Activated CD4-positive, alpha-beta memory T cell treated with anti-CD3 and anti-CD28 coated beads for 36 hours (primary cell): ENCODE data around the gene TBX6. TPM values are rescaled to one million over a fixed set of nuclear protein-coding genes. Genes with fewer than 3 reads are reported as not detected.

Source experiments
- CTCF ChIA-PET: fragments of 350-600 bp; sonication (Branson Sonifier 250); formaldehyde crosslinking; loops from one replicate; lab custom pipeline; 2021; ENCODE audit warnings: antibody characterized with exemption, inconsistent platforms; lab: Charles Lee
- POLR2A ChIA-PET: fragments of 350-600 bp; sonication (Branson Sonifier 250); formaldehyde crosslinking; loops from one replicate; lab custom pipeline; 2021; ENCODE audit warnings: antibody characterized with exemption; lab: Charles Lee
- DNase-seq: peaks from one replicate; pipeline ENCODE4 v3.0.0-alpha.2; 2020
- H3K27ac Mint-ChIP-seq: one replicate; pipeline ENCODE4 v1.8.0; 2021; ENCODE audit warnings: mixed read lengths
- H3K27me3 Mint-ChIP-seq: one replicate; pipeline ENCODE4 v1.8.0; 2021; ENCODE audit warnings: mixed read lengths
- H3K36me3 Mint-ChIP-seq: one replicate; pipeline ENCODE4 v1.8.0; 2021; ENCODE audit warnings: mixed read lengths
- H3K4me1 Mint-ChIP-seq: one replicate; pipeline ENCODE4 v1.8.0; 2021; ENCODE audit warnings: low read depth, mixed read lengths
- H3K4me3 Mint-ChIP-seq: one replicate; pipeline ENCODE4 v1.8.0; 2021; ENCODE audit warnings: mild to moderate bottlenecking, mixed read lengths
- H3K9me3 Mint-ChIP-seq: one replicate; pipeline ENCODE4 v1.8.0; 2021; ENCODE audit warnings: mixed read lengths
- intact Hi-C: fragments of 100-400 bp; cut with micrococcal nuclease; formaldehyde crosslinking; loops from one replicate; pipeline ENCODE4 v1.15.1; 2023
- total RNA-seq, 2 experiments: library from RNA; stranded (reverse); gene quantifications; one replicate each; pipeline ENCODE4 v1.2.3, GENCODE V29; 2021

TBX6 gene
- total RNA-seq, 2 experiments from 2014 or later = 2.3 to 2.9 TPM

- intact Hi-C loops = loop anchor here (5.0 kb wide), 2 partner anchors 42 to 48 kb away; a partner anchor contains a TSS
- Mint-ChIP-seq H3K4me3 (peak overlapping the region; percentile 85), H3K9me3 (peaks cover 24% of the 10 kb centered on the region), H3K27ac (peak overlapping the region; percentile 88), H3K36me3 (peaks cover 31% of the 10 kb centered on the region), H3K4me1 (peaks cover 45% of the 10 kb centered on the region), H3K27me3 (no peaks in the 10 kb centered on the region)
- CTCF ChIA-PET = interaction anchor here (5.8 kb wide), 1 partner anchor 16 kb away, joined by 76 read pairs; the partner anchor contains the start of gene PPP4C
- no peak for DNase-seq
- POLR2A ChIA-PET = interaction anchor here (1.3 to 1.5 kb wide), 2 partner anchors 90 to 91 kb away, joined by 3 to 4 read pairs; no protein-coding TSS in a partner anchor
Observed at GRCh38 chr16:30094541-30095165, 2.9 kb upstream of the TBX6 start.

GRCh38 chr16:30092373-30093010 is 768 bp upstream of the TBX6 start:
- Mint-ChIP-seq H3K4me1 (peaks cover 46% of the 10 kb centered on the region), H3K27me3 (no peaks in the 10 kb centered on the region), H3K4me3 (peak overlapping the region; percentile 83), H3K27ac (peak overlapping the region; percentile 94), H3K9me3 (peaks cover 10% of the 10 kb centered on the region), H3K36me3 (peaks cover 21% of the 10 kb centered on the region)
- intact Hi-C loops = loop anchor here (1.0 to 5.0 kb wide), 5 partner anchors 27 to 281 kb away; partner anchors contain the start of genes ALDOA and MAPK3
- DNase-seq = peak; percentile 90
- CTCF ChIA-PET = interaction anchor here (0.6 to 5.8 kb wide), 36 partner anchors 9 to 558 kb away, joined by 3 to 76 read pairs (median 5); partner anchors contain the start of genes ALDOA, CORO1A, HIRIP3 and PPP4C
- POLR2A ChIA-PET = interaction anchor here (0.9 to 4.6 kb wide), 12 partner anchors 11 to 443 kb away, joined by 3 to 35 read pairs (median 6); partner anchors contain the start of genes ALDOA, CORO1A and PPP4C

- ChIA-PET CTCF (interaction anchor here (0.7 to 5.8 kb wide), 17 partner anchors 12 to 560 kb away, joined by 3 to 76 read pairs (median 6); partner anchors contain the start of genes ALDOA, CORO1A, GDPD3 and PPP4C), POLR2A (interaction anchor here (1.0 to 4.6 kb wide), 7 partner anchors 15 to 95 kb away, joined by 3 to 35 read pairs (median 7); partner anchors contain the start of genes ALDOA and PPP4C)
- Mint-ChIP-seq H3K4me1 (peaks cover 41% of the 10 kb centered on the region), H3K4me3 (no peak overlapping the region), H3K36me3 (peaks cover 16% of the 10 kb centered on the region), H3K9me3 (no peaks in the 10 kb centered on the region), H3K27ac (peak overlapping the region; percentile 36), H3K27me3 (no peaks in the 10 kb centered on the region)
- no peak for DNase-seq
- intact Hi-C loops = loop anchor here (2.0 to 5.0 kb wide), 3 partner anchors 14 to 52 kb away; a partner anchor contains a TSS
Observed at GRCh38 chr16:30090610-30091331, 953 bp downstream of the TBX6 start.

- no peak for DNase-seq
Observed at GRCh38 chr16:30088832-30089624, 2.7 kb downstream of the TBX6 start.

GRCh38 chr16:30088237-30088831 is 3.4 kb downstream of the TBX6 start:
- intact Hi-C loops = no loop called here
- no peak overlapping the region for H3K27ac Mint-ChIP-seq
- H3K36me3 Mint-ChIP-seq = peaks cover 17% of the 10 kb centered on the region
- peaks cover 23% of the 10 kb centered on the region for H3K4me1 Mint-ChIP-seq
- ChIA-PET CTCF (interaction anchor here (0.6 kb wide), 1 partner anchor 17 kb away, joined by 6 read pairs; no protein-coding TSS in a partner anchor), POLR2A (no interaction called here)
- no peak for DNase-seq
- no peaks in the 10 kb centered on the region for H3K27me3 Mint-ChIP-seq
- H3K4me3 Mint-ChIP-seq = no peak overlapping the region
- H3K9me3 Mint-ChIP-seq = no peaks in the 10 kb centered on the region

More at GRCh38 chr16:30088832-30089624, 2.7 kb downstream of the TBX6 start:
- Mint-ChIP-seq H3K4me1 (peaks cover 25% of the 10 kb centered on the region), H3K27ac (no peak overlapping the region), H3K36me3 (peaks cover 12% of the 10 kb centered on the region), H3K9me3 (no peaks in the 10 kb centered on the region), H3K4me3 (no peak overlapping the region), H3K27me3 (no peaks in the 10 kb centered on the region)
- intact Hi-C loops = no loop called here
- ChIA-PET POLR2A (interaction anchor here (4.6 kb wide), 1 partner anchor 25 kb away, joined by 35 read pairs; the partner anchor contains the start of gene ALDOA), CTCF (interaction anchor here (0.6 to 1.2 kb wide), 3 partner anchors 17 to 34 kb away, joined by 3 to 6 read pairs (median 4); partner anchors contain the start of gene ALDOA)

GRCh38 chr16:30087181-30087898 is 4.4 kb downstream of the TBX6 start:
- POLR2A ChIA-PET = interaction anchor here (1.1 kb wide), 1 partner anchor 11 kb away, joined by 3 read pairs; no protein-coding TSS in a partner anchor
- H3K4me3 Mint-ChIP-seq = no peak overlapping the region
- CTCF ChIA-PET = interaction anchor here (1.2 kb wide), 1 partner anchor 55 kb away, joined by 6 read pairs; no protein-coding TSS in a partner anchor
- no peak for DNase-seq
- H3K36me3 Mint-ChIP-seq = peaks cover 22% of the 10 kb centered on the region
- no peaks in the 10 kb centered on the region for H3K27me3 Mint-ChIP-seq
- H3K9me3 Mint-ChIP-seq = no peaks in the 10 kb centered on the region
- H3K27ac Mint-ChIP-seq = no peak overlapping the region
- peaks cover 15% of the 10 kb centered on the region for H3K4me1 Mint-ChIP-seq
- intact Hi-C loops = no loop called here

GRCh38 chr16:30086291-30087140 is 5.2 kb downstream of the TBX6 start:
- no peak overlapping the region for H3K4me3 Mint-ChIP-seq
- H3K9me3 Mint-ChIP-seq = no peaks in the 10 kb centered on the region
- DNase-seq = no peak
- H3K36me3 Mint-ChIP-seq = peaks cover 27% of the 10 kb centered on the region
- CTCF ChIA-PET = interaction anchor here (1.2 kb wide), 1 partner anchor 55 kb away, joined by 6 read pairs; no protein-coding TSS in a partner anchor
- intact Hi-C loops = no loop called here
- POLR2A ChIA-PET = interaction anchor here (1.1 kb wide), 1 partner anchor 10 kb away, joined by 3 read pairs; no protein-coding TSS in a partner anchor
- no peak overlapping the region for H3K27ac Mint-ChIP-seq
- H3K27me3 Mint-ChIP-seq = no peaks in the 10 kb centered on the region
- peaks cover 9% of the 10 kb centered on the region for H3K4me1 Mint-ChIP-seq

- H3K9me3 Mint-ChIP-seq = no peaks in the 10 kb centered on the region
- no peak overlapping the region for H3K4me3 Mint-ChIP-seq
- intact Hi-C loops = no loop called here
- H3K27ac Mint-ChIP-seq = no peak overlapping the region
- H3K27me3 Mint-ChIP-seq = no peaks in the 10 kb centered on the region
- peaks cover 28% of the 10 kb centered on the region for H3K36me3 Mint-ChIP-seq
- peaks cover 9% of the 10 kb centered on the region for H3K4me1 Mint-ChIP-seq
- no peak for DNase-seq
- CTCF ChIA-PET = no interaction called here
- POLR2A ChIA-PET = no interaction called here
Observed at GRCh38 chr16:30085820-30086219, 5.9 kb downstream of the TBX6 start.

- no peaks in the 10 kb centered on the region for H3K27me3 Mint-ChIP-seq
- peaks cover 7% of the 10 kb centered on the region for H3K4me1 Mint-ChIP-seq
- ChIA-PET CTCF (no interaction called here), POLR2A (no interaction called here)
- no peak overlapping the region for H3K4me3 Mint-ChIP-seq
- intact Hi-C loops = no loop called here
- no peak overlapping the region for H3K27ac Mint-ChIP-seq
- H3K9me3 Mint-ChIP-seq = no peaks in the 10 kb centered on the region
- DNase-seq = no peak
- peaks cover 28% of the 10 kb centered on the region for H3K36me3 Mint-ChIP-seq
Observed at GRCh38 chr16:30085247-30085646, 6.5 kb downstream of the TBX6 start.
